ENCODE measurements around the gene KDM7A. TPM values are rescaled to one million over a fixed set of nuclear protein-coding genes. Genes with fewer than 3 reads are reported as not detected.

KDM7A gene
- total and polyA plus RNA-seq, 2 of the 8 experiments (the other 6 are each of a cell fraction or from before 2014, with no cell fraction given): 2.2 to 12.5 TPM

DNA sequence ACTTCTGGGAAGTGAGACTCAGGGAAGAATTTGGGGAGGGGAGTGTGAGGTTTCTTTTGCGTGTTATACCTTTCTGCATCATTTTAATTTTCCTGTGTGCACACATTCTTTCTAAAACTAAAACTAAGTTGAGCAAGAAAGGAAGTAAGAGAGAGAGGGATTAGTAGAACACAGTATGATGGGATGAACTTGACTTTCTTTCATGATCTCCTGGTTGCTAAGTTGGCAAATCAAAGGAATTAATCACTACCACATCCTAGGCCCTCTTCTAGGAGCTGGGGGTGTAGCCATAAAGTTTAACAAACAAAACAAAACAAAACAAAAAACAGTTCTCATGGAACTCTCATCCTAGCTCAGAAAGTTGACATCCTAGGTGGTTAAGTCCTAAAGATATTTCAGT lies 19.1 kb upstream of the KDM7A start:
- Histone ChIP-seq H3K18ac (ENCODE audit: extremely low read depth, low read length) (no peak overlapping the region), H3K4me2 (ENCODE audit: insufficient read depth in 1 of 2, low read depth in 2 of 2, low read length in 2 of 2) (no peak overlapping the region), H3K4me1 (replicated peaks in 1 of 4; ENCODE audit: control insufficient read depth in 3 of 4, insufficient read depth in 4 of 4, low read length in 3 of 4) (peaks cover 0 to 6% (median 0%) of the 10 kb centered on the region in 4 experiments; a peak in 1 of 7 replicates), H3K9me3 (ENCODE audit: insufficient read depth in 2 of 2, low read depth in 1 of 2, low read length in 1 of 2) (no peaks in the 10 kb centered on the region), H3K36me3 (ENCODE audit: control insufficient read depth in 2 of 4, insufficient read depth in 4 of 4, low read length in 3 of 4) (no peaks in the 10 kb centered on the region), H4K91ac (replicated peaks; ENCODE audit: insufficient read length, low read length) (no peak overlapping the region), H3K4ac (replicated peaks; ENCODE audit: insufficient read length, low read depth, low read length) (no peak overlapping the region), H4K20me1 (replicated peaks in 1 of 2; ENCODE audit: control insufficient read depth in 1 of 2, insufficient read depth in 2 of 2, low read length in 2 of 2) (no peaks in the 10 kb centered on the region), H3K79me1 (ENCODE audit: low read depth, low read length) (no peaks in the 10 kb centered on the region), H3K4me3 (ENCODE audit: extremely low read depth in 1 of 4, insufficient read depth in 2 of 4, low read depth in 3 of 4, low read length in 4 of 4) (no peak overlapping the region), H4K8ac (ENCODE audit: extremely low read depth, insufficient read depth, low read length) (no peak overlapping the region), H3K27ac (ENCODE audit: low read depth, low read length) (no peak overlapping the region), H3K23me2 (ENCODE audit: low read depth, low read length) (no peaks in the 10 kb centered on the region), H3K9ac (replicated peaks in 1 of 4; ENCODE audit: extremely low read depth in 1 of 4, low read depth in 3 of 4, low read length in 3 of 4) (no peak overlapping the region), H2BK5ac (ENCODE audit: low read depth, low read length) (no peak overlapping the region), H2AFZ (ENCODE audit: low read length) (no peak overlapping the region), H2AK5ac (ENCODE audit: low read depth, low read length) (no peak overlapping the region), H3K27me3 (replicated peaks in 1 of 4; ENCODE audit: control insufficient read depth in 3 of 4, extremely low read depth in 1 of 4, insufficient read depth in 3 of 4, low read length in 3 of 4) (no peaks in the 10 kb centered on the region), H3K14ac (ENCODE audit: insufficient read length) (no peak overlapping the region), H4K5ac (ENCODE audit: insufficient read length, low read depth, low read length) (no peak overlapping the region), H3K79me2 (ENCODE audit: control insufficient read depth in 1 of 2, insufficient read depth in 2 of 2, low read length in 2 of 2) (no peaks in the 10 kb centered on the region), H2BK12ac (ENCODE audit: low read depth, low read length) (no peak overlapping the region), H3K56ac (replicated peaks; ENCODE audit: insufficient read length, low read depth, low read length) (no peak overlapping the region), H2BK20ac (ENCODE audit: low read length) (no peak overlapping the region), H2BK15ac (ENCODE audit: low read length) (no peak overlapping the region), H3K23ac (ENCODE audit: insufficient read length) (no peak overlapping the region), H2BK120ac (replicated peaks; ENCODE audit: low read depth, low read length) (no peak overlapping the region)
- ChIA-PET POLR2A (ENCODE audit: partially characterized antibody) (no interaction called here), CTCF (ENCODE audit: partially characterized antibody) (no interaction called here)
- no peak for FAIRE-seq
- DNase-seq (ENCODE audit: low read depth in 1 of 2, low spot score in 2 of 2): no peak
- WGBS, 2 experiments (ENCODE audit: extremely low coverage in 1 of 2, insufficient coverage in 1 of 2, insufficient read length in 1 of 2, insufficient replicate concordance in 2 of 2, low coverage in 1 of 2, low lambda C conversion rate in 2 of 2, missing lambda C conversion rate in 1 of 2): 88% methylated on average over 1 of the region's 1 CpG; no CpG with 5 or more reads in 1 of the 2 experiments
- no peak for TF ChIP-seq EGR1 (IDR thresholded peaks at IDR 0.05; ENCODE audit: borderline replicate concordance, low read depth, low read length)
- TF ChIP-seq TAF1 (IDR thresholded peaks at IDR 0.05; ENCODE audit: low read depth, low read length): no peak
- no peak for TF ChIP-seq POU5F1 (IDR thresholded peaks at IDR 0.05; ENCODE audit: low read depth, low read length)
- TF ChIP-seq RBBP5 (IDR thresholded peaks at IDR 0.05; ENCODE audit: borderline replicate concordance, low read depth, low read length): no peak
- no peak for TF ChIP-seq RFX5 (IDR thresholded peaks at IDR 0.05; ENCODE audit: borderline replicate concordance, low read depth, low read length)
- no peak for TF ChIP-seq BACH1 (IDR thresholded peaks at IDR 0.05; ENCODE audit: low read length)
- TF ChIP-seq RAD21 (IDR thresholded peaks at IDR 0.05 in 1 of 2, conservative IDR thresholded peaks at IDR 0.05 in 1 of 2; ENCODE audit: low read depth in 2 of 2, low read length in 2 of 2): no peak
- no peak for TF ChIP-seq TBP (IDR thresholded peaks at IDR 0.05; ENCODE audit: low read depth, low read length)
- TF ChIP-seq SAP30 (IDR thresholded peaks at IDR 0.05; ENCODE audit: insufficient read depth, insufficient replicate concordance, low read length): no peak
- no peak for TF ChIP-seq POLR2A (IDR thresholded peaks at IDR 0.05; ENCODE audit: control extremely low read depth in 1 of 2, low read depth in 2 of 2, low read length in 2 of 2)
- TF ChIP-seq PHF8 (conservative IDR thresholded peaks at IDR 0.05; ENCODE audit: low read depth, low read length): no peak
- no peak for TF ChIP-seq TAF7 (optimal IDR thresholded peaks at IDR 0.05; ENCODE audit: borderline replicate concordance, low read depth, low read length)
- no peak for TF ChIP-seq FOSL1 (IDR thresholded peaks at IDR 0.05; ENCODE audit: insufficient read depth, low read depth, low read length)
- TF ChIP-seq TEAD4 (IDR thresholded peaks at IDR 0.05; ENCODE audit: low read depth, low read length): no peak
- TF ChIP-seq BRCA1 (IDR thresholded peaks at IDR 0.05; ENCODE audit: low read depth, low read length): no peak
- TF ChIP-seq KDM1A (IDR thresholded peaks at IDR 0.05; ENCODE audit: borderline replicate concordance, low read length): no peak
